Stimulated activated CD4-positive, alpha-beta T cell treated with anti-CD3 and anti-CD28 coated beads, Interleukin-12 subunit alpha, Interleukin-12 subunit beta, amount 100 ng/mL, for 24 hours (primary cell): ENCODE measurements around the gene NFKBIB.
A peak's percentile ranks its signal among the peaks of the same experiment; 100 is the strongest.
"Not testable (repeated sequence)": the region's sequence is repeated elsewhere in the genome, so short reads cannot be mapped to it uniquely, and the experiment has no call there.

Source experiments
- DNase-seq, 2 experiments: peaks; one replicate each; pipeline ENCODE4 v3.0.0-alpha.2; 2020; ENCODE audit warnings: low read depth in 2 of 2

Gene NFKBIB

GRCh38 chr19:38928391-38929001 lies 28.7 kb downstream of the NFKBIB start:
- DNase-seq = no peak

- peak; percentile 81 to 86 for DNase-seq
Measured at GRCh38 chr19:38929929-38930775, 30.4 kb downstream of the NFKBIB start, which contains the start of gene SARS2. TSS of gene SARS2 (minus strand) at chr19:38930763. CDS start at chr19:38930736, 27 bp downstream.

GRCh38 chr19:38930776-38931520 lies 31.2 kb downstream of the NFKBIB start, which contains the start of gene MRPS12:
TSS of gene MRPS12 (plus strand) at chr19:38930944. CDS start at chr19:38931295, 351 bp downstream.
- peak; percentile 95 to 98 for DNase-seq

- DNase-seq = no peak
Measured at GRCh38 chr19:38931521-38931793, 31.7 kb downstream of the NFKBIB start.

- no peak for DNase-seq
Measured at GRCh38 chr19:38932425-38933179, 32.8 kb downstream of the NFKBIB start.

GRCh38 chr19:38933544-38933943 lies 33.8 kb downstream of the NFKBIB start:
- DNase-seq = no peak

GRCh38 chr19:38939957-38940356 lies 40.2 kb downstream of the NFKBIB start:
- DNase-seq = no peak

GRCh38 chr19:38941466-38941865 lies 41.7 kb downstream of the NFKBIB start:
- DNase-seq = not testable (repeated sequence)

GRCh38 chr19:38941979-38942378 lies 42.2 kb downstream of the NFKBIB start:
- no peak for DNase-seq

- DNase-seq = no peak
Measured at GRCh38 chr19:38942471-38943181, 42.9 kb downstream of the NFKBIB start.

GRCh38 chr19:38944981-38945506 lies 45.3 kb downstream of the NFKBIB start:
- no peak for DNase-seq

GRCh38 chr19:38945562-38946228 lies 45.9 kb downstream of the NFKBIB start:
- no peak for DNase-seq

GRCh38 chr19:38946229-38947010 lies 46.7 kb downstream of the NFKBIB start:
- DNase-seq = no peak

GRCh38 chr19:38949580-38950367 lies 50.0 kb downstream of the NFKBIB start:
- DNase-seq = peak; percentile 64 to 83

- no peak for DNase-seq
Measured at GRCh38 chr19:38951187-38951586, 51.4 kb downstream of the NFKBIB start.

GRCh38 chr19:38952395-38953165 lies 52.8 kb downstream of the NFKBIB start:
- no peak for DNase-seq

GRCh38 chr19:38953677-38954076 lies 53.9 kb downstream of the NFKBIB start:
- no peak for DNase-seq

GRCh38 chr19:38956264-38956663 lies 56.5 kb downstream of the NFKBIB start:
- no peak for DNase-seq
